Hindlimb muscle (tissue), 1 donor: ENCODE results near the gene IQGAP2. TPM values are rescaled to one million over a fixed set of nuclear protein-coding genes. Genes with fewer than 3 reads are reported as not detected.
"Not testable (repeated sequence)": the region's sequence is repeated elsewhere in the genome, so short reads cannot be mapped to it uniquely, and the experiment has no call there.

Experiments
- DNase-seq: peaks from one replicate; pipeline ENCODE4 v3.0.0-alpha.2; 2013
- polyA plus RNA-seq: library from polyadenylated mRNA; unstranded; fragments of 120-200 nt; gene quantifications from one replicate; pipeline ENCODE4 v1.2.1, GENCODE V29; 2013; ENCODE audit not compliant: insufficient read length

IQGAP2 gene, protein sequence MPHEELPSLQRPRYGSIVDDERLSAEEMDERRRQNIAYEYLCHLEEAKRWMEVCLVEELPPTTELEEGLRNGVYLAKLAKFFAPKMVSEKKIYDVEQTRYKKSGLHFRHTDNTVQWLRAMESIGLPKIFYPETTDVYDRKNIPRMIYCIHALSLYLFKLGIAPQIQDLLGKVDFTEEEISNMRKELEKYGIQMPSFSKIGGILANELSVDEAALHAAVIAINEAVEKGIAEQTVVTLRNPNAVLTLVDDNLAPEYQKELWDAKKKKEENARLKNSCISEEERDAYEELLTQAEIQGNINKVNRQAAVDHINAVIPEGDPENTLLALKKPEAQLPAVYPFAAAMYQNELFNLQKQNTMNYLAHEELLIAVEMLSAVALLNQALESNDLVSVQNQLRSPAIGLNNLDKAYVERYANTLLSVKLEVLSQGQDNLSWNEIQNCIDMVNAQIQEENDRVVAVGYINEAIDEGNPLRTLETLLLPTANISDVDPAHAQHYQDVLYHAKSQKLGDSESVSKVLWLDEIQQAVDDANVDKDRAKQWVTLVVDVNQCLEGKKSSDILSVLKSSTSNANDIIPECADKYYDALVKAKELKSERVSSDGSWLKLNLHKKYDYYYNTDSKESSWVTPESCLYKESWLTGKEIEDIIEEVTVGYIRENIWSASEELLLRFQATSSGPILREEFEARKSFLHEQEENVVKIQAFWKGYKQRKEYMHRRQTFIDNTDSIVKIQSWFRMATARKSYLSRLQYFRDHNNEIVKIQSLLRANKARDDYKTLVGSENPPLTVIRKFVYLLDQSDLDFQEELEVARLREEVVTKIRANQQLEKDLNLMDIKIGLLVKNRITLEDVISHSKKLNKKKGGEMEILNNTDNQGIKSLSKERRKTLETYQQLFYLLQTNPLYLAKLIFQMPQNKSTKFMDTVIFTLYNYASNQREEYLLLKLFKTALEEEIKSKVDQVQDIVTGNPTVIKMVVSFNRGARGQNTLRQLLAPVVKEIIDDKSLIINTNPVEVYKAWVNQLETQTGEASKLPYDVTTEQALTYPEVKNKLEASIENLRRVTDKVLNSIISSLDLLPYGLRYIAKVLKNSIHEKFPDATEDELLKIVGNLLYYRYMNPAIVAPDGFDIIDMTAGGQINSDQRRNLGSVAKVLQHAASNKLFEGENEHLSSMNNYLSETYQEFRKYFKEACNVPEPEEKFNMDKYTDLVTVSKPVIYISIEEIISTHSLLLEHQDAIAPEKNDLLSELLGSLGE (N-terminal part only)
- 6.6 TPM for polyA plus RNA-seq

DNA sequence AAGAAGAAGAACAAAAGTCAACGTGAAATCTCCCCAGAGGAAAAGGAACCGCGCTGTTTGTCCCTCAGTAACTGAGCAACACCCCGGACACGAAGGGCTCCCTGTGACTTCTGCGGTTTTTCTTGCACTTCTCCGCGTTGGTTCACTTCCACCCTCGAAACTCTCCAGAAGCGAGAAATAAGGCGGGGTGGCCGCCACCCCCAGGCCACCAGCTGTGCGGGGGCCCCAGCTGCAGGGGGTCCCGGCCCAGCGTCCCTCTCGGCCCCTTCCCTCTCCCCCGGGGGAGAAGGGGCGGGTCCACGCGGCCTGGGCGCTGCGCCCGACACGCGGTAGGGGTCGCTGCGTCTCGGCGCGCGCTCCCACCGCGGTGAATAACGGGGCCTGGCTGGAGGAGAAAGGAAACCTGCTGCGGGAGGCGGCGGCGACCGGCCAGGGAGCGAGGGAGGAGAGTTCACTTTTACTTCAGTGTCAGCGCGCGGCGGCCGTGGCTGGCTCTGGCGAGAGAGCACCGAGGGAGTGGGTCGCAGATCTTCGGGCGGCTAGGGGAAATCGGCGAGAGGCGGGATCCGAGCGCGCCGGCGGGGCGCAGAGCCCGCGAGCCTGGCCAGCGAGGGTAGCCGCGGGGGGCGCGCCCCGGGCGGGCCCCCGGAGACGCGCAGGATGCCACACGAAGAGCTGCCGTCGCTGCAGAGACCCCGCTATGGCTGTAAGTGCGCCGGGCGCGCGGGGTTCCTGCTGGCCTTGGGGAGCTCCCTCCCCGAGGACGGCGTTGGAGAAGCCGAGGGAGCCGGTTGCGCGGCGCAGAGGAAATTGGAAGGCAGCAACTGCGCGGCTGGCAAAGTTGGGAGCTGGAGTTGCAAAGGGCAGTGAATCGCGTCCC, at the start of gene IQGAP2:
IQGAP2 (plus strand) TSS at position 400 of the 880 bp plus-strand sequence; CDS start at position 661, 261 bp downstream.
- DNase-seq, result peak; percentile 89

DNA sequence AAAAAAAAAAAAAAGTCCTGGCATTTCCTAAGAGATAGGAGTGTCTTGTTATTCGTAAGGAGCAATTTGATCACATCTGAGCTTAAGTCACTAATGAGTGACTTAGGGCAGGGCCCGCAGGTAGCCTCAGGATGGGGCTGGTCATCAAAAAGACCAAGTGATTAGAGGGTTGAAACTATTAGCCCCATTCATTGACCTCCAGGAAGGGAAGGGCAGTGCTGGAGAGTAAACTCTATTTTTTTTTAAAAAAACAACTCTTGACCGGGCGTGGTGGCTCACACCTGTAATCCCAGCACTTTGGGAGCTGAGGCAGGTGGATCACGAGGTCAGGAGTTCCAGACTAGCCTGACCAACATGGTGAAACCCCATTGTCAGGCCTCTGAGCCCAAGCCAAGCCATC, 46.2 kb upstream of the IQGAP2 start:
- DNase-seq, result no peak

DNA sequence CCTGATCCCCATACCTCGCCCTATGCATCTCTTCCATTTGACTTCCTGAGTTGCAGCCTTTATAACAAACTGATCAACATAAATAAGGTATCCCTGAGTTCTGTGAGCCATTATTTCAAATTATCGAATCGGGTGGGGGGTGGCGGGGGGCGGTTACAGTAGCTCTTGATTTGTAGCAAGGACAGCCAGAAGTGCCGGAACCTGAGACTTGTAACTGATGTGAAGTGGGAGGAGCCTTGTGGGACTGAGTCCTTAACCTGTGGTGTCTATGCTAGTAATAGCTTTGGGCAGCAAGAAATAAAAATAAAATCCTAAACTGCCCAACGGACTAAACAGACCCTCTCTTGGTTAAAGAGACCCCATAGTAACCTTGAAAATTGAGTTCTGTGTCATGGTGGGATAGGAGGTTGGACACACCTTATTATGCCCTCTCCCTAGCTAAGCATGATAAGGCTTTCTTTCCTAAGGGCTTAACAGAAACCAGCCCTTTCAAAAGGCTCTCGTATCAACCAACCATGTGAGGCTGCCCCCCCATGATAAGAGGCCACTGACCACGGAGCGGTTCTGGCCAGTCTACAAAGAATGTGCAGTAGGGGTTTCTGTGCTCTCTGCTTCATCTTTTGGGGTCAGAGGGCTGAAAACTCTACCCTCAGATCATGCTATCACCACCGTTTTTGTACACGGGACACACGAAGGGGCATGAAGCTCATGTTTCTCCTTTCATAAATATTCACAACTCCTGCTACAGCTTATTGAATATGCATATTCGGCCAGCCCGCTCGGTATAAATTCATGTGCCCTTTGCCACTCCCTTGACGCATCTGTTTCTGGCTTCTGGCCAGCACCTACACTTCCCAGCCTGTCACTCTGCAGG, 39.5 kb upstream of the IQGAP2 start:
- no peak for DNase-seq

DNA sequence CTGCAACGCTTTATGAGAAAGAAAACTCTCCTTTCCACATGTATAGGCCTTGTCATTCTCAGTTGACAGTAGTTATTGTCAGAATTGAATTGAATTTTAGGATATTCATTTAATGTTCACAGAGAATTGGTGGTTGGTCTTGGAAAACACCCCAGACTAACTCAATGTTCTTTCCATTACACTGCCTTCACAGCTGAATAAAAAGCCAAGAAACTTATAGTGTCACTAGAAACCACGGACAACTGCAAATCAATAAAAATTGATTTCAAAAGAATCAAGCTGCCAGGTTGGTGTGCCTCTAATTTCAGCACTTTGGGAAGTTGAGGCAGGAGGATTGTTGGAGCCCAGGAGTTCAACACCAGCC, 38.9 kb upstream of the IQGAP2 start:
- DNase-seq, result no peak

DNA sequence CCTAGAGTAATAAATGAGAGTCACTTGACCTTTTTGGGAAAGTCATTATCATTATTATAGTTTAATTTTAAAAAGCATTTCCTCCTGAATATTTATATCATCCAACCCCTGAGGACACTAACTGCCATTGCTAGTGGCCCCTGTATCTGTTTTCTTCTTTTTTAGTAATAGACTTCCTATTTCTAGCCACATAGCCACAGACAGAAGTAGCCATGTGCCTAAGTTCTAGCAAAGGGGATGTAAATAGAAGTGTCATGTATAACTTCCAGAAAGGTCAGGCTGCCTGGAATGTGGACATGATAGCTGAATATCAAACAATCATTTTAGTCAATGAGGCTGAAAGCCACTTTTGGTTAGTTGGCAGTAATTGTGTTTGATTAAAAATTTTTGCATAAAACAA, 37.5 kb upstream of the IQGAP2 start:
- no peak for DNase-seq

DNA sequence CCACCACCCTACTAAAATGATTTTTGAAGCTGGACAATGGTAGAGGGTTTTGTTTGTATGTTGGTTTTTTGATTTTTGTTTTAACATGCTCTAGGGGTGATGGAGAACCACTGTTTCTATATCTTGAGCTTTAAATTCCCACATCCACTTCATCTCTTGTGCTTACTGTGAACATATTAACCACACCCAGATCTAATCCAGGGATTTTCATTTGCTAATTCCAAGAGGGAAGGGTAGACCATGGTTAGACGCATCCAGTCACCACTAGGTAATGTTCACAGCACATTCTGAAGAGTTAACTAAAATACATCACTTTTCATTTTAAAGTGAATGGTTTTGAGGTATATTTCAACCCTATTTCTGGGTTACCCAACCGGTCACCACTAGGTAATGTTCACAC, 36.5 kb upstream of the IQGAP2 start:
- DNase-seq, result no peak

DNA sequence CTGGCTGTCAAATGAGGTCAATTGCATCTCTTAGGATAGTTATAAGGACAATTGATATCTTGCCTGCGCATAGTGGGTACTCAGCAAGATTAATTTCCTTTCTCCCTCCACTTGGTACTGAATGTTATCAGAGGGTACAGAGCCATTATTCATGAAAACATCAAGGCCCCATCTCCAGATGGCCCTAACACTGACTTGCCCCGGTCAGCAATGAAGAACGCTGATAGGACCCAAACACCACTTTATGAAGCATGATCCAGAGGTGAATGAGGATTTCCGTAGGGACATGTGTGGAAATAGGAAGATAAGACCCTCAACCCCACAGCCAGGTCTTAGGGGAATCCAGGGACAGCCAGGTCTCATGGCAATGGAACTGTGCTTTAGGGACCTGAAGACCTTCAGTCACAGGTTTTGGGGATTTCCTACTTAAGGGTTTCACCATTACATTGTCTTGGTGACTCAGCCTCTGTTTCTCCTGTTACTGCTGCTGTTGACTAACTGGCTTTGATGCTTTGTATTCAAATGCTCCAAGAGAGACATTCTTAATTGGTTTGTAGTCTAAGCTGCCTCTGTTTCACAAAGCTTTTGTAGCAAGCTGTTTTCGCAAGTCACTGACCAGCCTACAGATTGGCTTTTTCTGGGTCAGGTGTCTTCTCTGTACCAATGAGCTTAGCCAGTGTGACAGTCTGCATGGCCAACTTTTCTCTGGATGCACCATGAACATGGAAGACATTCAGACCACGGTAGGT, 35.3 kb upstream of the IQGAP2 start:
- DNase-seq, result no peak

DNA sequence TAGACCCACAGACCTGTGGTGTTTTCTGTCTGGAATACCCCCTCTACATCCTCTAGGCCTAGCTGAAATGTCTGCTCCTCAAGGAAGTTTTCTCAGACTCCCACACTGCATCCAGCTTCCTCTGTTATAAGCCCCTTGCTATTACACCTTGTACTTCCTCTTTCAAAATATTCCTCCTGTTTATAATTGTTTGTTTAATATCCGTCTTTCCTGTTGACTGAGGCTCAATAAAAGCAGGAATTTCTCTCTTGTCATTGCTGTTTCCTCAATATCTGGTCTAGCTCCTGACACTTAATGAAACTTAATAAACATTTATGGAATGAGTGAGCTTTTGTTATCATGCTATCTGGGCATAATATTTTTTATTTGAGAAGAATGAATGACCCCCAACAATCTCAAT, 34.1 kb upstream of the IQGAP2 start:
- no peak for DNase-seq

DNA sequence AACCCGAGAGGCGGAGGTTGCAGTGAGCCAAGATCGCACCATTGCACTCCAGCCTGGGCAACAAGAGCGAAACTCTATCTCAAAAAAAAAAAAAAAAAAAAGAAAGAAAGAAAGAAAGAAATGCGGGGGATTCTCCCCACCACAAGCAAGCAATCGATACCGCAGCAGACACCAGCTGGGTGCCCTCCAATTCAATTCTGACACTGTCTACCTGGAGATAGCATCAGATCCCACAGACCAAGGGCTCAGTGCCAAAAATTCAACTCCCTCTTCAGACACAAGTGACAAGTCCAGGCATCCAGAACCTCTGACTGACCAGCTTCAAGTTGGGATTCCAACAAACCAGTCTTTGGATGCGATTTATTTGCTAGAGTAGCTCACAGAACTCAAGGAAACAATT, 33.4 kb upstream of the IQGAP2 start:
- not testable (repeated sequence) for DNase-seq

DNA sequence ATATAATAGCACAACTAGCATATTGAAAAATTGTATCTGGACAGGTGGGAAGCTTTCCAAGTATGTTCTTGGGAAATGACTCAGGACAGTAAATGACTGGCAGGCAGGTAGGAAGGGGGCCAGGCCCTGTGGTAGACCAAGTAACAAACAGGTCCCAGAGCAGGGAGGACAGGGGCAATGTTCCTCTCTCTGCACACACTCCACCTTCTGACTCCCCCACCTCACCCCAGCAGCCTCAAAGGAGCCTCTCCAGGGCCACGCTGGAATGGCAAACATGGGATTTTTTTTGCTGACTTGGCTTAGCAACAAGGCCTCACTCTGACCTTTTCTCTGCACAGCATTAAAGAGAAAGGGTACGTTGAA, 31.1 kb upstream of the IQGAP2 start:
- DNase-seq, result no peak

DNA sequence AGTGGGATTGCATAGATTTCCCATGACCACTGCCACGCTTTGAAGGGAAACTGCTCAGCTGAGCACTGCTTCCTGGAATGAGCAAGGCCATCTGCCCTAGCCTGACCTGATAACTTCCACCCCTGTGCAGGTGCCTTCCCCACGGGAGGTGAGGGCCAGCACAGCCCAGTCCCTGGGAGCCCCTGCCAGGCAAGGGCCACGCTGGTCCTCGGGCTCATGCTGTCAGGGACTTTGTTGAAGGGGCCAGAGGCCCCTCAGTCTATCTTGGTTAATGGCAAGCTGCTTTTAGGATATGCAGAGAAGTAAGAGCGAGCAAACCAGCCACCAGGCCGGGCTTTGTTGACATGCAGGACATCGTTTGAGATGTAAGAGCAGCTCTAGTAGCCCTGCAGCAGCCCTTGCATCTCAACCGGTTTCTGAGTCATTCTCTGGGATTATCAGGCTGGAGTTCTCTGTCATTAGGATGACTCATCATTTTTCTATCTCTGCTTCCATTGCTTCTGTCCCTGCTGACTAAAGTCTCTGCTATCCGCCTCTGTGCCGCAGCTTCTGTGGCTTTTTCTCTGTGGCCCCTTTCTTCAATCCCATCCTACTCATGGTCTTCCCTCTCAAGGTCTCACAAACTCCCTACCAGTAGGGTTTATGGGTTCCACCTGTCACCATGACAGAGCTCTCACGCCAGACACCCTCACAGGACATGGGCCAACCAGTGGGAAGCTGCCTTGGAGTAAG, 30.6 kb upstream of the IQGAP2 start:
- DNase-seq, result no peak

DNA sequence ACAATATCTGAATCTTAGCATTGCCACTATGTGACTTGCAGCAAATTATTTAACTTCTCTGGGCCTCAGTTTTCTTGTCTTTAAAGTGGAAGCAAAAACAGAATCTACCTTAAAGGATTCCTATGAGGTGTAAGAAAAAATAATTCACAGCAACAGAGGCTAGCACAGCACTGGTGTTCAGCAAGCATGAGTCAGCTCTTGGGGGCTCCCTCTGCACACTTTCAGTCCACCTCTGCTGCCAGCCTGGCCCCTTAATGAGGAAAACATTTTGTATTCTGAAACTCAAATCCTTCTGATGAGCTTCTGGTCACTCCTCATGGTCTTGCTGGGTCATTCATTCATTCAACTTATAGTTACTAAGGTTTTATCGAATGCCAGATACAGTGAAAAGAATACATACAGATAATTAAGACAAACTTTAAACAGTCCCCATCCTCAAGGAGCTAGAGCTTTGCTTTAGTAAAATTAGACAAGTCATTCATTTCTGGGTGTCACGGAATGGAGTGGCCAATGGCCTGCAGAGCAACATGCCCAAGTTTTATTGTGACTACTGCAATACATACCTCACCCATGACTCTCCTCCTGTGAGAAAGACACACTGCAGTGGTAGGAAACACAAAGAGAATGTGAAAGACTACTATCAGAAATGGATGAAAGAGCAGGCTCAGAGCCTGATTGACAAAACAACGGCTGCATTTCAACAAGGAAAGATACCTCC, 26.8 kb upstream of the IQGAP2 start:
- DNase-seq, result no peak

DNA sequence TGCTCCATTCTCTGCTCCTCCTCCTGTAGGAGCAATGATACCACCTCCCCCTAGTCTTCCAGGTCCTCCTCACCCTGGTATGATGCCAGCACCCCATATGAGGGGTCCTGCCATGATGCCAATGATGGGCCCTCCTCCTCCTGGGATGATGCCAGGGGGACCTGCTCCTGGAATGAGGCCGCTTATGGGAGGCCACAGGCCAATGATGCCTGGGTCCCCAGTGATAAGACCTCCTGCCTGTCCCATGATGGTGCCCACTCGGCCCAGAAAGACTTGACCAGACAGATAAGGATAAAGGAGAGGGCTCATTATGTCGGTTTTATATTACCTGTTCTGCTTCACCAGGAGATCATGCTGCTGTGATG, 26.2 kb upstream of the IQGAP2 start:
- DNase-seq, result no peak

DNA sequence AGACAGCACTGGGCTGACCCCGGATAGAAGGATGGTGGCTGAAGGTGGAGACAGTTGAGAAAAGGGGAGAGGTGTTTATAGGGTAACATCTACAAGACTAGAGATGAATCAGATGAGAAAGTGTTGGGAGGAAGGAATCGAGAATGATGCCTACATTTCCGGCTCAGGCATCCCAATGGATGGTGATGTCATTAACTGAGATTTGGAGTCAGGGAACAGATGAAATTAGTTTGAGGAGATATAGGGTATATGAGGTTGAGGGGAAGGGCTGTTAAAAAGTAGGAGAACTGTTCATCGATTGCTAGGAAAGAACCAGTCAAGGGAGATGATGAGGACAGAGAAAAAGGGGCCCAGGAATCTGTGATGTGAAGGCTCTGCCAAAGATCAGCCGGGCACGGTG, 24.7 kb upstream of the IQGAP2 start:
- DNase-seq, result no peak

DNA sequence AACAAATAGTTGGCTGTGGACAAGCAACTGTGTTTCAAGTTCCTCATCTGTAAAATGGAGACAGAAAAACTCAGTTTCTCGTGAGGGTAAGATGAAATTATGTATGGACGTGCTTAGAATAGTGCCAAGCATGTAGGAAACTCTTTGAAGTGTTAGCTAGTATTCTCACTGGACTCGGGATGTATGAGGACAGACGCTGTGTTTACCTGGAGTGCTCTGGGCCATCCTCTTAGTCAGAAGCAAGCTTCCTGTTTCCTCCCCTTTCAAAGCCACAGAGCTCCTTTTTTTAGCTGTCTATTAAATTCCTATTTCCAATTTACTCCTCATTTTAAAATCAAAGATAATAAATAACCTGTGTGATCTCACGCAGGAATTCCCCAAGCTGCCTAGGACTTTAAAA, 23.8 kb upstream of the IQGAP2 start:
- no peak for DNase-seq

DNA sequence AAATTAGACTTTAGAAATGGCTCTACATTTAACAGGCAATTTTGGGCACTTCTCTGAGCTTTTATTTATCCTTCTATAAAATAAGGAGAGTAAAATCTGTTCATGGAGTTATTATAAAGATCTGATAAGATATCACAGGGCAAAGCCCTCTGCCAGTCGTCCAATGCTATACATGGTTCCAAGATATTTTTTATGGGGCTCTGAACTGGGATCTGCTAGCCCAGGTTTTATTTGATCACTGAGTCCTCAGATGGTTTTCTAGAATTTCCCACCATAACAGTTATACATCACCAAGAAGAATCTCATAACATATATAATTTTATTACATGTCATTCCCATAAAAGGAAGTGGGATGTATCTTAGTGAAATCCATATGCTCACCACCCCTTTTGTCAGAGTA, 23.2 kb upstream of the IQGAP2 start:
- no peak for DNase-seq

DNA sequence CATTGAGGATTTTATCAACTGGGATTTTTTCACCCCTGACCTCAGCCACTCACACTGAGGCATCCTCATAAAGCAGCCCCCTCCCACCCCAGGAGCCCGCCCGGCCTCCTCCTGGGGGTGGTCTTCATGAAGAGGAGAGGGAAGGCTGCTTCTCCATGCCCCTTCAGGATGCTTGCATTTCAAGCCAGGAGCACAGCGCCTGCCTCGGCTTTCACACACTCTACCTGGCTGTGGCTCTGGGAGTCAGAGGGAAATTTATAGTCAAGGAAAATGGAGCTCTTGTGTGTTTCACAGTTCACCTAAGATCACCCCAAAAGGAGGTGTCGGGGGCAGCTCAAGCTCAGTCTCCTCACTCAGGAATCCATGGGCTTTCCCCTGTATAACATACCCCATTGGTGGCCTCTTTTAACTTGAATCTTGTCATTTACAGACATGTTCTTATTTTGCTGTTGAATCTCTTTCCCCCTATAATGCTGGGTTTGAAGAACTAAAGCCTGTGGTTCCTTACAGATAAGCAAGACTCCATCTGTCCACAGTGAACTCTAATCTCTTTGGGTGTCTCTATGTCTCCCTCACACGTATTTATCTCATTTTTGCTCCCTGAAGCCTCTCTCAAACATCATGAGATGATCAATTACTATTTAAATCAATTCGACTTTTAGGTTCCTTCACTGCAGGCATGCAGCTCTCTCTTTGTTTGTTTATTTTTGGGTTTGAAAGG, 22.6 kb upstream of the IQGAP2 start:
- no peak for DNase-seq

DNA sequence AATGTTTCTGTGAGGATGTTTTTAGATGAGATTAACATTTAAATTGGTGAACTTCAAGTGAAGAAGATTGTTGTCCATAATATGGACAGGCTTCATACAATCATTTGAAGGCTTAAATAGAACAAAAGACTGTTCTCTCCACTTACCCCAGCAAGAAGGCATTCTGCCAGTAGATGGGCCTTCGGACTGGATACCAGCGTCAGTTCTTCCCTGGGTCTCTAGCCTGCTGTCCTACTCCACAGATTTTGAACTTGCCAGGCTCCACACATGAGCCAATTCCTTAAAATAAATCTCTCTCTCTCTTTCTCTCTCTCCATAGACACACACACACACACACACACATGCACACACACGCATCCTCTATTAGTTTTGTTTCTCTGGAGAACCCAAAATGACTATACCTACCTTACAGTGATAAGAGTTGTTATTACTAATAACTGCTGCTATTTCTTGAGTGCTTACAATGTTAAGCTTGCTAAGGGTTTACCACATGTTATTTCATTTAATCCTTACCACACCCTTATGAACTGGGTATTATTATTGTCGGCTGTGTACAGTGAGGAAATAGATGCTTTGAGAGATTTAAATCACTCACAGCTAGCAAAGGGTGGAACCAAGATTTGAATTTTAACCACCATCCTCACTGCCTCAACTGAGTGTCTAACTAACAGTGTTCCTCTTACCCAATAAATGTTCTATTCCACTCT, 19.8 kb upstream of the IQGAP2 start:
- DNase-seq, result no peak
